Ishikawa (cell line): ENCODE measurements around the gene PRPH2.

ENCODE experiments used
- CEBPB ChIP-seq: IDR thresholded peaks from 2 replicates; pipeline ENCODE4 v1.6.1; 2012
- CREB1 ChIP-seq: IDR thresholded peaks from 2 replicates; pipeline ENCODE4 v1.6.1; 2012; ENCODE audit warnings: low read depth
- EGR1 ChIP-seq: IDR thresholded peaks from 2 replicates; pipeline ENCODE4 v1.6.1; 2012
- EP300 ChIP-seq: IDR thresholded peaks from 2 replicates; pipeline ENCODE4 v1.6.1; 2012; ENCODE audit warnings: borderline replicate concordance
- FOXM1 ChIP-seq: IDR thresholded peaks from 2 replicates; pipeline ENCODE4 v1.6.1; 2012; ENCODE audit warnings: low read depth, borderline replicate concordance
- MAX ChIP-seq: IDR thresholded peaks from 2 replicates; pipeline ENCODE4 v1.6.1; 2012
- NFIC ChIP-seq: IDR thresholded peaks from 2 replicates; pipeline ENCODE4 v1.6.1; 2012
- RAD21 ChIP-seq: IDR thresholded peaks from 2 replicates; pipeline ENCODE4 v1.6.1; 2012; ENCODE audit warnings: low read depth
- REST ChIP-seq: IDR thresholded peaks from 2 replicates; pipeline ENCODE4 v1.6.1; 2012; ENCODE audit warnings: low read depth, mild to moderate bottlenecking
- TAF1 ChIP-seq: IDR thresholded peaks from 2 replicates; pipeline ENCODE4 v1.6.1; 2012; ENCODE audit warnings: low read depth, mild to moderate bottlenecking
- TCF12 ChIP-seq: IDR thresholded peaks from 2 replicates; pipeline ENCODE4 v1.6.1; 2012; ENCODE audit warnings: low read depth
- TEAD4 ChIP-seq: IDR thresholded peaks from 2 replicates; pipeline ENCODE4 v1.6.1; 2012
- USF1 ChIP-seq: IDR thresholded peaks from 2 replicates; pipeline ENCODE4 v1.6.1; 2012
- YY1 ChIP-seq: IDR thresholded peaks from 2 replicates; pipeline ENCODE4 v1.6.1; 2012; ENCODE audit warnings: low read depth
- ZBTB7A ChIP-seq: IDR thresholded peaks from 2 replicates; pipeline ENCODE4 v1.6.1; 2012; ENCODE audit warnings: low read depth

PRPH2 gene

GRCh38 chr6:42714098-42714761, 8.2 kb downstream of the PRPH2 start:
- no peak for TF ChIP-seq YY1
- no peak for TF ChIP-seq RAD21
- no peak for TF ChIP-seq USF1
- TF ChIP-seq ZBTB7A = no peak
- TF ChIP-seq EP300 = no peak
- no peak for TF ChIP-seq CREB1
- no peak for TF ChIP-seq REST
- no peak for TF ChIP-seq TAF1
- no peak for TF ChIP-seq CEBPB
- no peak for TF ChIP-seq EGR1

- TF ChIP-seq TAF1 = no peak
- TF ChIP-seq NFIC = no peak
- no peak for TF ChIP-seq REST
- no peak for TF ChIP-seq RAD21
- TF ChIP-seq CREB1 = no peak
- no peak for TF ChIP-seq TCF12
- no peak for TF ChIP-seq USF1
- TF ChIP-seq YY1 = no peak
- no peak for TF ChIP-seq EP300
- TF ChIP-seq CEBPB = no peak
- TF ChIP-seq ZBTB7A = no peak
- TF ChIP-seq MAX = no peak
- no peak for TF ChIP-seq EGR1
- no peak for TF ChIP-seq FOXM1
- TF ChIP-seq TEAD4 = no peak
Measured at GRCh38 chr6:42711930-42712329, 10.5 kb downstream of the PRPH2 start.

- TF ChIP-seq TCF12 (no peak), YY1 (no peak), FOXM1 (no peak), NFIC (no peak), EP300 (no peak), MAX (no peak), USF1 (no peak), RAD21 (no peak), CREB1 (no peak), TAF1 (no peak), EGR1 (no peak), CEBPB (no peak)
Measured at GRCh38 chr6:42710316-42710715, 12.1 kb downstream of the PRPH2 start.

GRCh38 chr6:42709871-42710270, 12.5 kb downstream of the PRPH2 start:
- TF ChIP-seq CREB1 = no peak
- TF ChIP-seq YY1 = no peak
- no peak for TF ChIP-seq EGR1
- TF ChIP-seq RAD21 = no peak
- TF ChIP-seq TCF12 = no peak
- TF ChIP-seq TAF1 = no peak
- no peak for TF ChIP-seq NFIC
- no peak for TF ChIP-seq REST
- no peak for TF ChIP-seq EP300
- no peak for TF ChIP-seq FOXM1
- TF ChIP-seq TEAD4 = no peak
- TF ChIP-seq ZBTB7A = no peak
- TF ChIP-seq USF1 = no peak
- TF ChIP-seq CEBPB = no peak
- TF ChIP-seq MAX = no peak
